Activated CD8-positive, alpha-beta T cell treated with anti-CD3 and anti-CD28 coated beads for 36 hours (primary cell): ENCODE measurements around the gene MAPKAP1. TPM values are rescaled to one million over a fixed set of nuclear protein-coding genes. Genes with fewer than 3 reads are reported as not detected.

Source experiments
- ATAC-seq: fragments of 200-7000 bp; cut with Tn5 transposase; one replicate; pipeline ENCODE4 v1.10.0; 2021; ENCODE audit warnings: mild to moderate bottlenecking, moderate library complexity
- CTCF ChIA-PET: fragments of 350-600 bp; sonication (Branson Sonifier 250); formaldehyde crosslinking; loops from one replicate; lab custom pipeline; 2021; ENCODE audit warnings: antibody characterized with exemption; lab: Charles Lee
- POLR2A ChIA-PET: fragments of 350-600 bp; sonication (Branson Sonifier 250); formaldehyde crosslinking; loops from one replicate; lab custom pipeline; 2021; ENCODE audit warnings: antibody characterized with exemption; lab: Charles Lee
- DNase-seq: peaks from one replicate; pipeline ENCODE4 v3.0.0-alpha.2; 2020
- H3K27ac Mint-ChIP-seq: one replicate; pipeline ENCODE4 v1.8.0; 2021; ENCODE audit warnings: mild to moderate bottlenecking, mixed read lengths
- H3K27me3 Mint-ChIP-seq: one replicate; pipeline ENCODE4 v1.8.0; 2021; ENCODE audit warnings: mixed read lengths
- H3K36me3 Mint-ChIP-seq: one replicate; pipeline ENCODE4 v1.8.0; 2021; ENCODE audit warnings: low read depth, mixed read lengths
- H3K4me1 Mint-ChIP-seq: one replicate; pipeline ENCODE4 v1.8.0; 2021; ENCODE audit warnings: low read depth, mixed read lengths
- H3K4me3 Mint-ChIP-seq: one replicate; pipeline ENCODE4 v1.8.0; 2021; ENCODE audit warnings: mild to moderate bottlenecking, moderate library complexity, mixed read lengths
- H3K9me3 Mint-ChIP-seq: one replicate; pipeline ENCODE4 v1.8.0; 2021; ENCODE audit warnings: mixed read lengths
- intact Hi-C: fragments of 100-400 bp; cut with micrococcal nuclease; formaldehyde crosslinking; loops from one replicate; pipeline ENCODE4 v1.10.0; 2022
- total RNA-seq, 2 experiments: library from RNA; stranded (reverse); gene quantifications; one replicate each; pipeline ENCODE4 v1.2.3, GENCODE V29; 2021
- TF ChIP-seq, protein P1 (sequence below): fragments of 200-600 bp; IDR thresholded peaks from one replicate; pipeline ENCODE4 v1.8.0; 2022; ENCODE audit warnings: antibody characterized with exemption, mild to moderate bottlenecking

The MAPKAP1 gene
- total RNA-seq, 2 experiments from 2014 or later, result 58.8 to 62.4 TPM

DNA sequence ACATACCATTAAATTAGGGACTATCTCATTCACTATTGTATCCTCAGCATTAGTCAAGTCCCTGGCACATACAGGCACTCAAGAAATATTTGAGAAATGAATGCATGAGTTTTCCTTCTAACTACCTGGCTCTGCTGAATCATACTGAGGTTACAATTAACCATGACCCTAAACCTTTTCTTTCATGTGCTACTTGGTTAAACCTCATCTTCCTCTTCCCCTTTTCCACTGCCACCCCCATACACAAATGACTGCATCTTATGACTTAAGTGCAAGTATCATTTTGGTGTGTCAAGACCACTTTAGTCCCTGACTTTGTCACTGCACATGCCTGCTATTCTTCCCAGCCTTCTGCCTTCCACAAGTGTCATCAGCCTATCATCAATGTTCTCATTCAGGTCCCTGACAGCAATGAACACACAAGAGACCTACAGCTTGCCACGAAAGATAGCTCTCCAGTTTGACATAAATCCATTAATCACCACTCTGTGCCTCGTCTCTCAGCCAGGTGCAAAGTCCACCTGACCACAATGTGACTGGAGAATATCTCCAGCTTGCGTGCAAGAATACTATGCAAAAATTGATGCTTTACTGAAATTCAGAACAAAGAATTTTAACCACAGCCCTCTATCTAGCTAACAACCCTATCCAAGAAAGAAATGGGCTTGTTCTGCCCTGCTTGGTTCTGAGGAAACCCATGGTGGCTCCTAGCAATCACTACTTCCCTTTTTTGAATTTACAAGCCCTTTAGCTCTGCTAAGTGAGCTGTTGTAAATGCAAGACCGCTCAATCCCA is 74.5 kb downstream of the MAPKAP1 start:
- intact Hi-C loops, result loop anchor here (2.0 to 10.0 kb wide), 2 partner anchors 18 to 192 kb away; no protein-coding TSS in a partner anchor
- peak overlapping the region; percentile 63 for H3K27ac Mint-ChIP-seq
- ChIA-PET CTCF (interaction anchor here (1.0 to 3.1 kb wide), 6 partner anchors 13 to 74 kb away, joined by 3 to 18 read pairs (median 4); no protein-coding TSS in a partner anchor), POLR2A (interaction anchor here (0.6 to 2.6 kb wide), 5 partner anchors 9 to 126 kb away, joined by 3 to 8 read pairs (median 3); no protein-coding TSS in a partner anchor)
- DNase-seq (peak; percentile 78), ATAC-seq (peak; percentile 78)
- H3K36me3 Mint-ChIP-seq, result peaks cover 15% of the 10 kb centered on the region
- TF ChIP-seq, protein P1, sequence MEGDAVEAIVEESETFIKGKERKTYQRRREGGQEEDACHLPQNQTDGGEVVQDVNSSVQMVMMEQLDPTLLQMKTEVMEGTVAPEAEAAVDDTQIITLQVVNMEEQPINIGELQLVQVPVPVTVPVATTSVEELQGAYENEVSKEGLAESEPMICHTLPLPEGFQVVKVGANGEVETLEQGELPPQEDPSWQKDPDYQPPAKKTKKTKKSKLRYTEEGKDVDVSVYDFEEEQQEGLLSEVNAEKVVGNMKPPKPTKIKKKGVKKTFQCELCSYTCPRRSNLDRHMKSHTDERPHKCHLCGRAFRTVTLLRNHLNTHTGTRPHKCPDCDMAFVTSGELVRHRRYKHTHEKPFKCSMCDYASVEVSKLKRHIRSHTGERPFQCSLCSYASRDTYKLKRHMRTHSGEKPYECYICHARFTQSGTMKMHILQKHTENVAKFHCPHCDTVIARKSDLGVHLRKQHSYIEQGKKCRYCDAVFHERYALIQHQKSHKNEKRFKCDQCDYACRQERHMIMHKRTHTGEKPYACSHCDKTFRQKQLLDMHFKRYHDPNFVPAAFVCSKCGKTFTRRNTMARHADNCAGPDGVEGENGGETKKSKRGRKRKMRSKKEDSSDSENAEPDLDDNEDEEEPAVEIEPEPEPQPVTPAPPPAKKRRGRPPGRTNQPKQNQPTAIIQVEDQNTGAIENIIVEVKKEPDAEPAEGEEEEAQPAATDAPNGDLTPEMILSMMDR, result no peak
- H3K4me3 Mint-ChIP-seq, result no peak overlapping the region
- H3K9me3 Mint-ChIP-seq, result peaks cover 2% of the 10 kb centered on the region
- H3K27me3 Mint-ChIP-seq, result no peaks in the 10 kb centered on the region
- H3K4me1 Mint-ChIP-seq, result peaks cover 75% of the 10 kb centered on the region

DNA sequence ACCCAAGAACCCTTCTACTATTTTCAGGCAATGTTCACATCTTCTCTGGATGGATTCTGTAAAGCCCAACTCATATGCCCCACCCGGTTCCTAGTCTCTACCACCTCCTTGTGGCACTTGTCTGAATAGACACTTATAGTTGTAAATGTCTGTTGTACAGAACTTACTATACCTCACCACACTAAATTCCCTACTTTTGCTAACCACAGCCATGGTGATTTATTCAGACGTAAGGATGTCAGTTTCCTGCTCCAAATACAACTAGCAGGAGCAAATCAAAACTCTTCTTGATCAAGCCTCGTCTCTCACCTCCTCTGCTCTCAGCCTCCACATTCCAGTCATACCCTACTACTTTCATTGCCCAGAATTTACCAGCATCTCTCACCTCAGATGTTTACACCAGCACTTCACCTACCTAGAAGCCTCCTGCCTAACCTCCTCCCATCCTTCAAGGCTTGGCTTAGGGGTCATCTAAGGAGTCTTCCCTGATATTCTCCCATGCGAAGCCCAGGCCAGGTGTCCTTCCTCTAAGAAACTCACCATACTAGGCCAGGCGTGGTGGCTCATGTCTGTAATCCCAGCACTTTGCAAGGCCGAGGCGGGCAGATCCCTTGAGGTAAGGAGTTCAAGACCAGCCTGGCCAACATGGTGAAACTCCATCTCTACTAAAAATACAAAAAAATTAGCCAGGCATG is 75.5 kb downstream of the MAPKAP1 start:
- intact Hi-C loops, result loop anchor here (2.0 to 10.0 kb wide), 3 partner anchors 19 to 193 kb away; no protein-coding TSS in a partner anchor
- ATAC-seq (peak; percentile 50), DNase-seq (peak; percentile 48)
- POLR2A ChIA-PET, result interaction anchor here (0.6 to 2.6 kb wide), 4 partner anchors 15 to 172 kb away, joined by 3 to 8 read pairs (median 3); no protein-coding TSS in a partner anchor
- Mint-ChIP-seq H3K4me1 (peaks cover 80% of the 10 kb centered on the region), H3K27ac (peak overlapping the region; percentile 74), H3K9me3 (no peaks in the 10 kb centered on the region), H3K36me3 (peaks cover 11% of the 10 kb centered on the region), H3K27me3 (no peaks in the 10 kb centered on the region), H3K4me3 (no peak overlapping the region)
- CTCF ChIA-PET, result interaction anchor here (1.6 to 3.1 kb wide), 2 partner anchors 20 to 70 kb away, joined by 3 to 11 read pairs; no protein-coding TSS in a partner anchor
- TF ChIP-seq, protein P1, result peak; percentile 80

DNA sequence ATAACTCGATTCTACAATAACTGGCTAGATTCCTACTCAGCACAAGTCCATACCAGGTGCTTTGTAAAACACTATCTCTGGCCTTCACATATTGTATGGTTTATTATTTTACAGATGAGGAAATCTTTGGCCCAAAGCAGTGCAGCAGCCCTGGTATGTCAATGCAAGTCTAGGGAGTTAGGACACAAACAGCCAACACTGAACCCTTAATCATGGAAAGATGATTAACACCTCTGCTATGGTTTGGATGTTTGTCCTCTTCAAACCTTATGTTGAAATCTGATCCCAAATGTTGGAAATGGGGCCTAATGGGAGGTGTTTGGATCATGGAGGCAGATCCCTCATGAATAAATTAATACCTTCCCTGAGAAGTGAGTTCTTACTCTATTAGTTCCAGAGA is 76.6 kb downstream of the MAPKAP1 start:
- intact Hi-C loops, result loop anchor here (2.0 to 10.0 kb wide), 2 partner anchors 70 to 194 kb away; no protein-coding TSS in a partner anchor
- no peaks in the 10 kb centered on the region for H3K27me3 Mint-ChIP-seq
- H3K9me3 Mint-ChIP-seq, result no peaks in the 10 kb centered on the region
- POLR2A ChIA-PET, result interaction anchor here (0.7 kb wide), 1 partner anchor 173 kb away, joined by 3 read pairs; no protein-coding TSS in a partner anchor
- TF ChIP-seq, protein P1, result no peak
- peaks cover 74% of the 10 kb centered on the region for H3K4me1 Mint-ChIP-seq
- no peak for ATAC-seq
- DNase-seq, result no peak
- peaks cover 8% of the 10 kb centered on the region for H3K36me3 Mint-ChIP-seq
- CTCF ChIA-PET, result interaction anchor here (0.7 to 2.2 kb wide), 2 partner anchors 12 to 72 kb away, joined by 4 to 15 read pairs; no protein-coding TSS in a partner anchor
- H3K27ac Mint-ChIP-seq, result no peak overlapping the region
- H3K4me3 Mint-ChIP-seq, result no peak overlapping the region

DNA sequence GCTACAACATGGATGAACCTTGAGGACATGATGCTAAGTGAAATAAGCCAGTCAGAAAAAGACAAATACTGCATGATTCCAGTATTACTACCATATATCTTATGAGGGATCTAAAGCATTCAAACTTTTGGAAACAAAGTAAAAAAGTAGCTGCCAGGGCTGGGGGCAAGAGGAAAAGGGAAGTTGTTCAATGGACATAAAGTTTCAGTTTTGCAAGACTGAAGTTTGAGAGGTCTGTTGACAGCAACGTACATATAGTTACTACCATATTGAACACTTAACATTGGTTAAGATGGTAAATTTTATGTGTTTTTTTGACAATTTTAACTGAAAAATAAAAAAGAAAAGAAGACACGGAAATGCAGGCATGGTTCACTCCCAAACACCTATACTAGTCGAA is 77.6 kb downstream of the MAPKAP1 start:
- H3K4me3 Mint-ChIP-seq, result no peak overlapping the region
- intact Hi-C loops, result no loop called here
- CTCF ChIA-PET, result interaction anchor here (2.2 kb wide), 1 partner anchor 71 kb away, joined by 15 read pairs; no protein-coding TSS in a partner anchor
- H3K27ac Mint-ChIP-seq, result no peak overlapping the region
- H3K36me3 Mint-ChIP-seq, result peaks cover 8% of the 10 kb centered on the region
- POLR2A ChIA-PET, result no interaction called here
- DNase-seq, result no peak
- no peaks in the 10 kb centered on the region for H3K27me3 Mint-ChIP-seq
- no peak for ATAC-seq
- H3K9me3 Mint-ChIP-seq, result no peaks in the 10 kb centered on the region
- TF ChIP-seq, protein P1, result no peak
- H3K4me1 Mint-ChIP-seq, result peaks cover 64% of the 10 kb centered on the region
